Adrenal gland (tissue), 19 donors: ENCODE data around the gene CRYBA4. TPM values are rescaled to one million over a fixed set of nuclear protein-coding genes. Genes with fewer than 3 reads are reported as not detected.

ENCODE experiments used
- DNase-seq, 7 donors: peaks; one replicate each; pipeline ENCODE4 v3.0.0-alpha.2; 2019 to 2020
- H3K27ac ChIP-seq, 5 donors: fragments of 200-600 bp; sonication (generic) in 4 of 5; 1 replicate in 3 of 5; 2 replicates in 2 of 5; pipeline versions ENCODE4 v1.5.1 to v1.8.0; 2016 to 2020; ENCODE audit warnings: mild to moderate bottlenecking in 1 of 5
- H3K27me3 ChIP-seq: fragments of 200-600 bp; 2 replicates; pipeline ENCODE4 v1.8.0; 2021
- H3K36me3 ChIP-seq, 2 donors: fragments of 200-600 bp; replicated peaks in 1 of 2; 1 replicate in 1 of 2; 2 replicates in 1 of 2; pipeline versions ENCODE4 v1.5.1 to v1.8.0; 2018 to 2022
- H3K4me1 ChIP-seq, 2 donors: fragments of 200-600 bp; replicated peaks in 1 of 2; 1 replicate in 1 of 2; 2 replicates in 1 of 2; pipeline versions ENCODE4 v1.5.1 to v1.8.0; 2018 to 2021
- H3K4me3 ChIP-seq, 4 donors: fragments of 200-600 bp; sonication (generic) in 3 of 4; one replicate each; pipeline ENCODE4 v1.5.1; 2016 to 2018
- H3K9me3 ChIP-seq, 3 donors: fragments of 200-600 bp; sonication (generic) in 1 of 3; replicated peaks in 1 of 3; 1 replicate in 2 of 3; 2 replicates in 1 of 3; pipeline versions ENCODE4 v1.5.1 to v1.8.0; 2016 to 2021
- POLR2A ChIP-seq, 2 donors: fragments of 450-650 bp; IDR thresholded peaks; one replicate each; pipeline ENCODE4 v1.6.1; 2017; ENCODE audit warnings: antibody characterized with exemption in 2 of 2, mild to moderate bottlenecking in 2 of 2, moderate library complexity in 1 of 2
- WGBS, 4 donors: extraction: QIAGEN DNeasy Blood & Tissue Kit in 2 of 4; methylation state at CpG; one replicate each; pipeline versions ENCODE4 v1.1.5 to v1.1.7; 2013 to 2017; 5-methylcytosine and 5-hydroxymethylcytosine counted together
- intact Hi-C, 2 donors: fragments of 100-400 bp; cut with DNase I; formaldehyde crosslinking; loops; one replicate each; pipeline versions ENCODE4 v1.14.1 to v1.15.0; 2022 to 2023
- long read RNA-seq, 10 donors: library from polyadenylated mRNA in 3 of 10; unstranded in 2 of 10; stranded (forward) in 1 of 10; transcript quantifications; one replicate each; pipeline ENCODE4 v2.0.0 and lab custom pipeline, GENCODE V29; 2021 to 2026
- polyA plus RNA-seq, 3 donors: library from polyadenylated mRNA; stranded (reverse); fragments of 200-250 nt in 2 of 3; fragments of 350-450 nt in 1 of 3; fragmentation: Illumina TruSeq in 1 of 3; extraction: RNeasy Lipid Tissue Mini Kit (QIAGEN cat#74804) in 1 of 3; gene quantifications; one replicate each; pipeline ENCODE4 v1.2.3, GENCODE V29; 2013 to 2014
- total RNA-seq, 9 donors: library from RNA; depleted of rRNA in 4 of 9; stranded (reverse); fragments of >200 nt in 4 of 9; fragments of 120-200 nt in 1 of 9; fragmentation: NEBNext Ultra II Directional in 1 of 9; extraction: Animal tissue kit (Norgen Biotek cat#: 25700) in 1 of 9; gene quantifications; one replicate each; pipeline versions ENCODE4 v1.1.0 to v1.2.4, GENCODE V29; 2013 to 2023
- TF ChIP-seq, protein P1 (sequence below), 6 experiments: fragments of 450-650 bp in 4 of 6; fragments of 200-600 bp in 2 of 6; sonication (generic) in 1 of 6; IDR thresholded peaks; 1 replicate in 5 of 6; 2 replicates in 1 of 6; pipeline versions ENCODE4 v1.5.1 to v1.8.0; 2016 to 2021; ENCODE audit warnings: antibody characterized with exemption in 6 of 6, mild to moderate bottlenecking in 2 of 6, moderate library complexity in 1 of 6
- donor health status: healthy with polysubstance abuse.
- donor health status: Bipolar disorder and iron deficiency.
- donor health status: DM: yes; HTN: yes; CAD: no.
- donor health status: DM: no; HTN: no; CAD: no.
- donor health status: DM: no; HTN: no; CAD: no.
- donor health status: DM: yes; HTN: yes; CAD: no.

The CRYBA4 gene
- total RNA-seq = not detected
- polyA plus RNA-seq = not detected
- long read RNA-seq, donor 1 = 0 reads
- long read RNA-seq, donor 2 = 0 reads
- long read RNA-seq, donor 3 = 0 reads
- long read RNA-seq, donor 4 = 0 reads
- long read RNA-seq, donor 5 = 0 reads
- long read RNA-seq, donor 6 = 0 reads
- long read RNA-seq, donor 7 = 0 reads
- long read RNA-seq, donor 8 = 0 reads
- long read RNA-seq, donor 9 = 0 reads
- long read RNA-seq, donor 10 = 0 reads

DNA sequence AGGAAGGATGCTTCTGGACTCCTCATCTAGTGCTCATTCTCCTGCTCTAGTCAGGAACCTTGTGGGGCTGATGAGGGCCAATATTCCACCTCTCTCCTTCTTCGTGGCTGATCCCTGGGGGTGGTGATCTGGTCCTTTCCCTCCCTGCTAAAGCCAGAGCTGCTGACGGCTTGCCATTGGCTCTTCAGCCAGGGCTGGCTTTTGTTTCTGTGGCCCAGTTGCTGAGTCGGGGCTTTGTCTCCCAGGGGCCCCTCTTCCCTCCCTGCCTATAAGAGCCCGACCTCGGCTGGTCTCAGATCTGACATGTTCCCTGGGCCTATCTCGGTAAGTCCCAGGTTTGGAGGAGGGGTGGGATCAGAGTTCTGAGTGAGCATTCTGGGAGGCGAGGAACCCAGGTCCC, at the start of gene CRYBA4:
CRYBA4 (plus strand) TSS at position 301 of the 400 bp plus-strand sequence. CDS start 634 bp downstream, outside the sequence.
- Histone ChIP-seq H3K9me3 (no peaks in the 10 kb centered on the region), H3K4me3 (no peak within 1 kb of the TSS), H3K4me1 (no peaks in the 10 kb centered on the region), H3K27ac (no peak within 1 kb of the TSS), H3K36me3 (no peaks in the 10 kb centered on the region), H3K27me3 (peaks cover 4% of the 10 kb centered on the region)
- 65 to 82% (median 76%) methylated on average over 6 to 7 of the region's 7 CpGs for WGBS, 4 donors
- intact Hi-C loops = no loop called here
- no peak for TF ChIP-seq POLR2A (IDR thresholded peaks at IDR 0.05)
- DNase-seq = no peak

DNA sequence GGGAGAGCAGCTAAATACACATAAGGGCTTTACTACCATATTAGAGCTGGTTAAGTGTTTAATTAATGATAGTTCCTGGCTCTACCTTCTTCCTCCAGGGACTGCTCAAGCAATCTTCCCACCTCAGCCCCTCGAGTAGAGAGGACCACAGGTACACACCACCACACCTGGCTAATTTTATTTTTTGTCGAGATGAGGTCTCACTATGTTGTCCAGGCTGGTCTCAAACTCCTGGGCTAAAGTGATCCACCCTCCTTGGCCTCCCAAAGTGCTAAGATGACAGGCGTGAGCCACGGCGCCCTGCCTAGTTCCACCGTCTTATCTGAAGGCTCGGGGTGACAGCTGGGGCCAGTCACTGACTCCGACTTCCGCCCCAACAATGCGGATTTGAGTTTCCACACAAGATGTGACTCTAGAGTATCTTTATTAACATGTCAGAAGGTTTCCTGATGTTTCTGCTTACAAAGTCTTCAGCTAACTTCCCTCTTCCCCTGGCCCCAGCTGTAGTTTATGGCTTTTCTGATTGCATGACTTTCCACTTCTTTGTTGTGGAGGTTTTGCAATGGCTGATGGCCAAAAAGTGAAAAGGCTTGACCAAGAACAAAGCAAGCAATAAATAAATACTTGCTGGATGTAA, 48.6 kb upstream of the CRYBA4 start:
- Histone ChIP-seq H3K4me3 (no peak overlapping the region), H3K27ac (peak overlapping the region in 3 of 5 donors; percentile 11 to 75 (median 44)), H3K4me1 (peaks cover 4 to 26% of the 10 kb centered on the region in 2 donors), H3K9me3 (no peaks in the 10 kb centered on the region), H3K27me3 (no peaks in the 10 kb centered on the region), H3K36me3 (no peaks in the 10 kb centered on the region)
- TF ChIP-seq, protein P1, sequence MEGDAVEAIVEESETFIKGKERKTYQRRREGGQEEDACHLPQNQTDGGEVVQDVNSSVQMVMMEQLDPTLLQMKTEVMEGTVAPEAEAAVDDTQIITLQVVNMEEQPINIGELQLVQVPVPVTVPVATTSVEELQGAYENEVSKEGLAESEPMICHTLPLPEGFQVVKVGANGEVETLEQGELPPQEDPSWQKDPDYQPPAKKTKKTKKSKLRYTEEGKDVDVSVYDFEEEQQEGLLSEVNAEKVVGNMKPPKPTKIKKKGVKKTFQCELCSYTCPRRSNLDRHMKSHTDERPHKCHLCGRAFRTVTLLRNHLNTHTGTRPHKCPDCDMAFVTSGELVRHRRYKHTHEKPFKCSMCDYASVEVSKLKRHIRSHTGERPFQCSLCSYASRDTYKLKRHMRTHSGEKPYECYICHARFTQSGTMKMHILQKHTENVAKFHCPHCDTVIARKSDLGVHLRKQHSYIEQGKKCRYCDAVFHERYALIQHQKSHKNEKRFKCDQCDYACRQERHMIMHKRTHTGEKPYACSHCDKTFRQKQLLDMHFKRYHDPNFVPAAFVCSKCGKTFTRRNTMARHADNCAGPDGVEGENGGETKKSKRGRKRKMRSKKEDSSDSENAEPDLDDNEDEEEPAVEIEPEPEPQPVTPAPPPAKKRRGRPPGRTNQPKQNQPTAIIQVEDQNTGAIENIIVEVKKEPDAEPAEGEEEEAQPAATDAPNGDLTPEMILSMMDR (IDR thresholded peaks at IDR 0.05) = no peak
- no peak for TF ChIP-seq POLR2A (IDR thresholded peaks at IDR 0.05)
- intact Hi-C loops = no loop called here
- DNase-seq = peak in 6 of 7 donors; percentile 48 to 83 (median 65)
- WGBS, 4 donors = 57 to 78% (median 63%) methylated on average over 10 of the region's 10 CpGs

DNA sequence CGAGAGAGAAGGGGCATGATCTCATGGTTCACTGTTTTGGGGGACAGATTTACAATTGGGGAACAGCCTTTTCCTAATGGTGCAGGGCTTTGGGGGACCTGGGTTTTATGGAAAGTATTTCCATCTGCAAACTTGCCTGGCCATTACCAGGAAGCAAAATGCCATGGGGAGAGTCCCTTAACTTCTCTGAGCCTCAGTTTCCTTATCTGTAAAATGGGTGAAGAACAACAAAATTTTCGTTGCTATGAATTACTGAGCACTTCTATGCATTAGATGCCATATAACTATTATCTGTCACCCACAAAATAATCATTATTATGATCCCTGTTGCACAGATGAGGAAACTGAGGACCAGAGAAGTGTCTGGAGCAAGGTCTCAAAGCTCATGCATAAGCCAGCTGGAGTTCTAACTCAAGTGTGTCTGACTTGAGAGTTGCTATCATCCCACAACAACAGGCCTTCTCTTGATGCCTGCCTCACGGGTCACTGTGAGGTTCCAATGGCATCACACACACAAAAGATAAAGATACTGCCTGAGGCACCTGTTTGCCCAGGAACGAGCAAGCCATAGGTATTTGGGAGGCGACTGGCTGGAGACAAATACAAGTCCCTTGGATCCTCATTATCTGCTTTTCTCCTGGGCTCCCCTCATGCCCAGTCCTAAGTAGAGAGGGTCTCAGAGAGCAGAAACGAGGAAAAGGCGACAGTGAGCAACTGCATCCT, 47.6 kb upstream of the CRYBA4 start:
- intact Hi-C loops = no loop called here
- Histone ChIP-seq H3K4me1 (peaks cover 4 to 26% of the 10 kb centered on the region in 2 donors), H3K36me3 (no peaks in the 10 kb centered on the region), H3K9me3 (no peaks in the 10 kb centered on the region), H3K4me3 (no peak overlapping the region), H3K27ac (peak overlapping the region in 2 of 5 donors; percentile 23 to 53), H3K27me3 (no peaks in the 10 kb centered on the region)
- no peak for DNase-seq
- 79 to 89% (median 81%) methylated on average over 6 to 7 of the region's 7 CpGs for WGBS, 4 donors
- TF ChIP-seq, protein P1 (IDR thresholded peaks at IDR 0.05) = no peak

DNA sequence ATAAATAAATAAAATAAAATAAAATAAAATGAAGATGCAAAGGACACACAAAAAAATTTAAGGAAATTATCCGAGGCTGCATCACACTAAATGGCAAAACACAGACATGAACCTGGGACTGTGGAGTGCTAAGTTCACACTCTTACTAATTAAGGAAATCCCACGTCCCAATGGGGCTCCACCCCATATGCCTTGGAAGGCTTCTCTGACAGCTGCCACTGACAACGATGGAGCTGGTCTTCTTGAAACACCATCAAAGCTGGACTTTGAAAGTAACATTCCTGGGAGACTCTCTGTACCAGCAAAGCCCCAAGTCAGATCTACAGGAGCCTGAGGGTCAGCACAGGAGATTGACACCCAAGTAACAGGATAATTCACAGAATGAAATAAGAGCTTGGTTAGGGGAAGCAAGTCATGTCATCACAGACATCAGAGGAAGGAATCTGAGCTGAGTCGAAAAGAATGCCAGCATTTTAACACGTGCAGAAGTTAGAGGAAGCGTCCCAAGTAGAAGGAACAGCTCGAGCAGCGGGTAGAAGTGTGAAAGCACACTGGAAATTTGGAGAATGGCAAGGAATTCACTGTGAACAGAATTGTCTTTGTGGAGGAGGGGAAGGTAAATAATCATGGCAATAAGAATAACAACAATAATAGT, 45.6 kb upstream of the CRYBA4 start:
- TF ChIP-seq, protein P1 (IDR thresholded peaks at IDR 0.05) = no peak
- no peak for TF ChIP-seq POLR2A (IDR thresholded peaks at IDR 0.05)
- no peak overlapping the region for H3K4me3 ChIP-seq
- H3K4me1 ChIP-seq = peaks cover 4 to 15% of the 10 kb centered on the region in 2 donors
- intact Hi-C loops = no loop called here
- no peaks in the 10 kb centered on the region for H3K27me3 ChIP-seq
- DNase-seq = no peak
- 52 to 69% (median 64%) methylated on average over 8 of the region's 8 CpGs for WGBS, 4 donors
- H3K27ac ChIP-seq = peak overlapping the region in 1 of 5 donors; percentile 2
- H3K9me3 ChIP-seq = no peaks in the 10 kb centered on the region
- H3K36me3 ChIP-seq = no peaks in the 10 kb centered on the region
